NCI-H2196 treated with DMSO at 0.1 percent for 48 hours (cell line): ENCODE measurements around the gene PARD3.

ENCODE experiments used
- DNase-seq: peaks from one replicate; lab custom pipeline; 2025; ENCODE audit not compliant: unreplicated experiment; lab: John Stamatoyannopoulos, UW

Gene PARD3

DNA sequence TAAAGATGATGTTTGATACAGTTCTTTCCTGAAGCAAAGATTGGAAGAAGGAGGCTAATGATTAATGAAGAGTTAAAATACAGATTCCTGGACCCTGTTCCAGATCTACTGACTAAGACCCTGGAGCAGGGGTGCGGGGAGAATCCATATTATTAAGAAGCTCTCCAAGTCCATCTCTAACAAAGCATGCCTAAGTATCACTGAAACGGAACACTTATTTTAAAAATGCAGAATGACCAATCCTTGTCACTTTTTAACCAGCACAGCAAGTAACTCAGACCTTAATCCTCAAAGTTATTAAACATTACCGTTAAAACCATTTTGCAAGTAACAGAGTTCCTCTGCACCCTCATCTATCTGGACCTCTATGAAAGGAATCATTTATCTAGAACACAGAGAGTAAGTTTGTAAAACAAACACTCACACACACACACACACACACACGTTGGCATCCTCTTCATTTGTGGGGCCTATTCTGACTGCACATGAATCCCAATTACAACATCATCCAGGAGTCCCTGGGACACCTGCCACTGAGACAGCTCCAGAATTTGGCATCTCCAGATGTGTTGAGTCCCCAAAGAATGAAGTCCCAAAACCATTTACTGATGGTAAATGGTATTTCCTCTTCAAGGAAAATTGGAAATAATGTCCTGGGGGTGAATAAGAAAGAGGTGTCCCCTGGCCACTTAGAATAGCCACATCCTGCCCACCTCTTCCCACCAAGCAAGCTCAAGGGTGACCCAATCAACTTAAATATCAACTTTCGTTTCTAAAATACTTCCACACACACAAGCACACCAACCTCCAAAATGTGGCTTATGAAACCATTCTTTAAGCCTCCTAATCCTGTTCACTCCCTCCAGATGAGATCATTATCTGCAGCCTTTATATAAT is 117.5 kb downstream of the PARD3 start:
- DNase-seq = no peak

DNA sequence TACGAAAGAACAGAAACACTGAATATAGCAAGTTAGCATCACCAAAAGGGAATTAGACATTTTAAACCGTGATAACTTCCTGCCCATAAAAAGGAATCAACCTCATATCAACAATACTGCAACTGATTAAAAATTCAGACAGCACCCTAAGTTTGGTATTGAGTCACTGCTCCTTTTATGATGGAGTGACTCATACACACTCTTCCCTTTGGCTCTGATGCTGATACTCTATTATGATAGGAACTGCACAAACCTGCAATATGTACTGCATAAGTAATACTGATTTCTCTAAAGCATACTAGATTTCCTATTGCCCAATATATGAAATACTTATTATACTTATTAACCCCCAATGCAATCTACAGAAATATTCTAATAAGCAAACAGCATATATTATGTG is 118.7 kb downstream of the PARD3 start:
- DNase-seq = no peak

DNA sequence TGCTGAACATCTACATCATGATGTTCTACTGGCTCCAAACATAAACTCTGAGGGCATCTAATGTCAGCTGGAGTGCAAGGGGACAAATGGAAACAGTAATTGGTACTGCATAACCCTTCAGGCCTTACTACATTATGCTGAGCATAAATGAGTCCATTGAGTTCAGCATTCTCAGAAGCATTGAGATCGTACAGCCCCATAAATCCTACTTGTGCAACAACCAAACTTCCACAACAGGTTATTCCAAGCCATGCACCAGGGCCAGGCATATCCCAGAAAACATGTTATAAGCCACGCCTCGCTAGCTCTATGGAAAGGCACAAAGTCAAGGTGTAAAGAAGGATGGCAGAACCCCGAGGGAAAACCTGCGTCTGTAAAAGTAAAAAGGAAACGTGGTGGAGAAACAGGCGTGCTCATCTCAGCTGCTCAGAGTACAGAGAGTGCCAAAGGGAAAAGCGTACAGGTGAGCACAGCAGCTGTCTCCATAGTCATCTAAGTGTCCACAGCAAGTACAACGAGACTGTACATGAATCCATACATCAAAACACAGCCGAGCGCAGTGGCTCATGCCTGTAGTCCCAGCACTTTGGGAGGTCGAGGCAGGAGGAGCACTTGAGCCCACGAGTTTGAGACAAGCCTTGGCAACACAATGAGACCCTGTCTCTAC is 124.6 kb downstream of the PARD3 start:
- no peak for DNase-seq

DNA sequence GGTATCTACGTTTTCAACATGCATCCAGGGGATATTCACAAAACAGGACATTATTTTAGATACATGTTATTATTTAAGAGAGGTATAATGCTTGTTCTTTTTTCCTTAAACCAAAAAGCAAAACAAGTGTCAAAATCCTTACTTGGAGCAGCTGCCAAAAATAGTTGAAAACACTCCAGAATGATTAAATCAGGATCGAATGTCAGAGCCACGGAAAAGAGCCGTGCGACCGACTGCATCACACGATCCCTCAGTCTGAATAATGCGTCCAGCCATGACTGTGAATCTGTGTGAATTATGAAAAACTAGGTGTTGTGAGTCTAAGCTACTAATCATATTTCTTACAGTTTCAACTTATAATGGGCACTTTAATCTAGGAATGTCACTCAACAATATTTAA is 126.0 kb downstream of the PARD3 start:
- no peak for DNase-seq

DNA sequence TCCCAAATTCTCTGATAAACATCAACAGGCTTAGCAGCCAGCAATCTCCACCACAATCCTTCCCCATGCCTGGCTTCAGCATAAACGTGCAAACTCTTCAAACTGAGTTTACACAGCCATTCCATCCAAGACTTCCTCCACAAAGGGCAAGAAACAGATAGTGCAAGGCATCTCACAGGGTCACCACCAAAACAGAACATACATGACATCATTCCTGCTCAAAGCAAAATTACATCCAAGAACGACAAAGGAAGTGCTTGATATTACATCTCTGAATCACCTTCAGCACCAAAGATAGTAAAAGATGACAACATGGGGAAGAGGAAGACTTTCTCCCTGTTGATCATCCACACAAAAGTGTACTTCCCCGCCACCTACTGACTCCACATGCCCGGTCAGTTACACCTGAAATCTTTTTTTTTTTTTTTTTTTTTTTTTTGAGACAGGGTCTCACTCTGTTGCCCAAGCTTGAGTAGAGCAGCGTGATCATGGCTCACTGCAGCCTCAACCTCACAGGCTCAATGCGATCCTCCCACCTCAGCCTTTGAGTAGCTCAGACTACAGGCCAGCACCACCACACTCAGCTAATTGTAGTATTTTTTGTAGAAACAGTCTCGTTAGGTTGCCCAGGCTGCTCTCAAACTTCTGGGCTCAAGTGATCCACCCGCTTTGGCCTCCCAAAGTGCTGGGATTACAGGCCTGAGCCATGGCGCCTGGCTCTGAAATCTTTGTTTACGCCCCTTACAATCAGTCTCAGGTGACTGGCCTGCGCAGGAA is 127.5 kb downstream of the PARD3 start:
- DNase-seq = no peak

DNA sequence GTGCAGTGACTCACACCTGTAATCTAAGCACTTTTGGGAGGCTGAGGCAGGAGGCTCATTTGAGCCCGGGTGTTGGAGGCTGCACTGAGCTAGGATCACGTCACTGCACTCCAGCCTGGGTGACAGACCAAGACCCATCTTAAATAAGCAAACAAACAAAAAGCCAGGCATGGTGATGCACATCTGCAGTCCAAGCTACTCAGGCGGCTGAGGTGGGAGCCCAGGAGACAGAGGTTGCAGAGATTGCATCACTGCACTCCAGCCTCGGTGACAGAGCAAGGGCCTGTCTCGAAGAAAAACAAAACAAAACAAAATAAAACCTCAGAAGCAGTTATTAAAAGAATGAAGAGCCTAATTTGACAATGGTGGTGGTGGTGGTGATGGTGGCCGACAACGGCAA is 132.5 kb downstream of the PARD3 start:
- no peak for DNase-seq

DNA sequence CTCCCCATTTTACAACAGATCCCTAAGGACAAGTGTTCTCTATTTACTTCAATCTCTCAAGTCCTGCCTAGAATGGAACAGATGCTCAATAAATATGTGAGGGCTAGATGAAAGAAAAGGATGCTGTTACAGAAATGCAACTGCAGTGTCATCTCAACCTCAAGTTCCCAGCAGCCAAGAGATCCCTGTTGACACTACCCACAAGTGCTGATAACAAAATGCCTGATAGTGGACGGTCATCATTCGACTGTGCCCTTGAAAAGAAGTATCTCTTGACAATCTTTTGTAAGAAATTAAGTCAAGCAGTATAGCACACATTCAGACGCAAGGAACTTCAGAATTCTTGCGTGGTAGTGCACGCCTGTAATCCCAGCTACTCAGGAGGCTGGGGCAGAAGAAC is 133.2 kb downstream of the PARD3 start:
- no peak for DNase-seq

DNA sequence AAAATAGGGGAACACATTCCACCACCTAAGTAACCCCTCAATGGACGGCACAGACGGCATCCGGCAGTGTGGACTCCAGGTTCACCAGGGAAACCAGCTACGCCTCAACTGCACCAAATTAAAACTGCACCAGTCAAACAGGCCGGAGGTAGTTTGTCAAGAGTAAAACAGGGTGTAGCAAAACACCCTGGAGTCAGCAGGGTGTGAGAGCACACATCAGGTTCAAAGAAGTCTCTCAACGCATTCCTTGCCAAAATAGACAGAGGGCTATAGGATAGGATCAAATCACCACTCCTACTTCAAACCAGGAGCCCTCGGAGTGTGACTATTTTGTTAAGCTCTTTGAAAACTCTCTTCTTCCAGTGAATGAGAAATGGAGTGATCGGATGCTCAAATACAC is 135.9 kb downstream of the PARD3 start:
- no peak for DNase-seq

DNA sequence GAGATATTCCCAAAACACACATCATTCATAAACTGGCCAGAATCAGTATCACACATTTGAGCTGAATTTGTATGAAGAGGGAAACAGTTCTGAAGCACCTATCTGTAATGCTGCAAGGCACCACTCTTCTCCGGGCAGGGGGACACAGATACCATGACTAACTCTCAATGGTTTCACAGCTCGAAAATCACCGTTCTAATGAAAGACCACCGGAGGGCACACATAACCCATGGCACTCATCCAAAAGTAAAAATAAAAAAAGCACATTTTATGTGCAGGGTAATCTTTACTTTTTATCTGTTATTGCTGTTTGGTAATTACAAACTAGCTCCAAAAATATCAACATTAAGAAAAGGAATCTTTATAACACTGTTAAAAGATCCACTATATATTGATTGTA is 137.5 kb downstream of the PARD3 start:
- no peak for DNase-seq

DNA sequence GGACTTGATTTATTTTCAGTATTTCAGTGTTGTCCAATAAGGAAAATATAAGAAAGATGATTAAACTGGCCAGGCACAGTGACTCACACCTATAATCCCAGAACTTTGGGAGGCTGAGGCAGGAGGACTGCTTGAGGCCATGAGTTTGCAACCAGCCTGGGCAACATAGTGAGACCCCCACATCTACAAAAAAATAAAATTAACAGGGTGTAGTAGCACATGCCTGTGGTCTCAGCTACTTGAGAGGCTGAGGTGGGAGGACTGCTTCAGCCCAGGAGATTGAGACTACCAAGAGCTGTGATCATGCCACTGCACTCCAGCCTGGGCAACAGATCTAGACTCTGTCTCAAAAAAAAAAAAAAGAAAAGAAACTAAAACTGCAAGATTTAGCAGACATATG is 138.0 kb downstream of the PARD3 start:
- DNase-seq = no peak

DNA sequence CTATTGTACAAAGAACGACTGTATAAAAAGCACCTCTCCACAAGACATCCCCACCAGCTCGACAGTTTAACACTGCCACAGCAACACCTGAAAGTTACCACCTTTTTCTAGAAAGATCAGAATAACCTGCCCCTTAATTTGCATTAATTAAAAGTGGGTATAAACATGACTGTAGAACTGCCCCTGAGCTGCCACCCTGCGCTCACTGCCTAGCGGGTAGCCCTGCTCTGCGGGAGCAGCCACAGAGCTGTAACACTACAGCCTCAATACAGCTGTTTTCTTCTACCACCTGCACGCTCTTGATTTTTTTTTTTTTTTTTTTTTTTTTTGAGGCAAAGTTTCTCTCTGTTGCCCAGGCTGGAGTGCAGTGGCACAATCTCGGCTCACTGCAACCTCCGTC is 140.9 kb downstream of the PARD3 start:
- DNase-seq = no peak

DNA sequence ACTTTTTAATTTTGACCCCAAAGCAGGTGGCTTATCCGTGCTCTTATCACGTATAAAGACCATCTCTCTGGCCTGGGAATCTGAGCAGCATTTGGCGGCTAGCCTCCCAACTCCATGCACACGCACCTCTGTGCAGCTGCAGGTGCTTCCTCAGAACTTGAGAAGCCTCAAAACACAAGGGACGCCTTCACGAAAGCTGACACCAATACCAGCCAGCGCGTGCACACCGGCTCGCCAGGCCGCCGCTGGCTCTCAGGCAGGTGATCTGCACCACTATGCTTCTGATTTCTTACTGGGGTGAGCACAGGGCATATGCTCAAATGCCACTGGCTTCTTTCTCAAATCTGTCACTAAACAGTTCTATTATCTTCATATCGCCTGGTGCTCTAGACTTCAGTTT is 145.0 kb downstream of the PARD3 start:
- DNase-seq = peak; percentile 3

DNA sequence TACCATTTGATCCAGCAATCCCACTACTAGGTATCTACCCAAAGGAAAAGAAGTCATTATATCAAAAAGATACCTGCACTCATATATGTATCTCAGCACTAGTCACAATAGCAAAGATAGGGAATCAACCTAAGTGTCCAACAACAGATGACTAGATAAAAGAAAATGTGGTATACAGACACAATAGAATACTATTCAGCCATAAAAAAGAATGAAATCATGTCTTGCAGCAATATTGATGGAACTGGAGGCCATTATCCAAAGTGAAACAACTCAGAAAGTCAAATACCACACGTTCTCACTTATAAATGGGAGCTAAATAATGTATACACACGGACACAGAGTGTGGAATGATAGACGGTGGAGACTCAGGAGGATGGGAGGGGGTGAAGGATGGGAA is 146.0 kb downstream of the PARD3 start:
- no peak for DNase-seq

DNA sequence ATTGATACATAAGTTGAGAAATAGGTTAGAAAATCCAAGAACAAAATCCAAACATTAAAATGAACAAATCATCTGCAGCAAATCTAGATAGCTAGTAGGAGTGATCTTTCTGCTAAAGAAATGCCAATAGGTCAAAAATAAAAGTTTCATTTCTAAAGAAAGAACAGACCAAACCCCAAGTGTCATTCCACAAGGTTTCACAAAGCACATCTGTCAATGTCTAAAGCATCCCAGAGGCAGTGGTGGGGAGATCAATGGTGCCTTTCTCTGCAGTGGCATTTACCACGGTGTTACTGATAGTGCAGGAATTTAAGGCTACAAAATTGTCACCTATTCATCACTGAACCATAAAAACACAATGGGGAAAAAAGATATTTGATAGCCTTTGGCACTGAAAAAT is 147.9 kb downstream of the PARD3 start:
- no peak for DNase-seq

DNA sequence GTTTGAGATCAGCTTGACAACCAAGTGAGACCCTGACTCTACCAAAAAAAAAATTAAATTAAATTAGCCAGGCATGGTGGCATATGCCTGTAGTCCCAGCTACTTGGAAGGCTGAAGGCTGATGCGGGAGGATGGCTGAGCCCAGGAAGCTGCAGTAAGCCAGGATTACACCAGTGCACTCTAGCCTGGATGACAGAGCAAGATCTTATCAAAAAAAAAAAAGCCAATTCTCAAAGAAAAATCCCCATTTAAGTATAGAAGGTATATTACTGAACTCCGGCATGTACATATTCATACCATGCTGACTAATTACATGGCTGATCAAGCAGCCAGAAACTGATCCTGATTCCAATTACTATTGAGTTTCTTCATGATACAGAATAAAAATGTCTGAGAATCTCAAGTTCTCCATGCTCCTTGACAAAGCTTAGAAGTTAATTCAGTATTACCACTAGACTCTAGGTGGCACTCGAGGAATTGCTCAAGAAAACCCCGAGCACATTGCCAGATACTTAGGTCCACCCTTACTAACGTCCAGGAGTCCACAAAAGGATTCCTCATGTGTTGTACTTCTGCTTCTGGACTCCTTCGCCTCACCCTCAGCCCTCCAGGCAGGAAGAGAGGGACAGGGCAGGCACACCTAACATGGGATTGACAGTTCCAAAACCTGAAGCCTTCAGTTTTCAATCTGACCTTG is 148.9 kb downstream of the PARD3 start:
- no peak for DNase-seq

DNA sequence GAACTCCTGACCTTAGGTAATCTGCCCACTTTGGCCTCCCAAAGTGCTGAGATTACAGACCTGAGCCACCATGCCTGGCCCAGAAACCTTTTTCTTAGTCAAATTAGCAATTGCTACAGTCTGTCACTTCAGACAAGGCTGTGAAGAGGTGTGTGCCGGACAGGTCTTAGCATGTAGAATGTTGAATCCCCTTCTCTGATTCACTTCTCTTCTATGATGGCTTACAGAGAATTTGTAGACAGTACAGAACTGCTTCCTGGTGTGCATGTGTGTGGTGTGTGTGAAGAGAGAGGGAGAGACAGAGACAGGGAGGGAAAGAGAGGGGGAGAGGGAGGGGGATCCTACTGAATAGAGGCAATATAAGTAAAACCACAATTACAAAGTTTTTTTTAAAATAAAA is 150.4 kb downstream of the PARD3 start:
- no peak for DNase-seq

DNA sequence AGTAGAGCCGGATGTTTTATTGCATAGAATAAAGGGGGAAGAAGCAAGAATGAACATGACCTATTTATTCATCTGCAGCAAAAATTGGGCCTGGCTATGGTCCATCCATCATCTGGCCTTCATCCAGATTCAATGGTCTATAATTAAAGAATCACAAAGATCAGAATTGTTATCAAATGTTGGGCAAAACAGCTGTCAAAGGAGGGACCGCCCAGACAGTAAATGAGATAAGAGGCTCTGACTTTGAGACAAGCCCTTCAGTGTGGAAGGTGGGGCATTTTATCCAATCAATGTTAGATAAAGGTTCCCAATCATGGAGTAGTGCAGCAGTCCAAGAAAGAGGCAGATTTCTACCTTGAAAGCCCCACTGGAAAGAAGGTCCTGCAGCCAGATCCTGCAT is 153.5 kb downstream of the PARD3 start:
- DNase-seq = no peak

DNA sequence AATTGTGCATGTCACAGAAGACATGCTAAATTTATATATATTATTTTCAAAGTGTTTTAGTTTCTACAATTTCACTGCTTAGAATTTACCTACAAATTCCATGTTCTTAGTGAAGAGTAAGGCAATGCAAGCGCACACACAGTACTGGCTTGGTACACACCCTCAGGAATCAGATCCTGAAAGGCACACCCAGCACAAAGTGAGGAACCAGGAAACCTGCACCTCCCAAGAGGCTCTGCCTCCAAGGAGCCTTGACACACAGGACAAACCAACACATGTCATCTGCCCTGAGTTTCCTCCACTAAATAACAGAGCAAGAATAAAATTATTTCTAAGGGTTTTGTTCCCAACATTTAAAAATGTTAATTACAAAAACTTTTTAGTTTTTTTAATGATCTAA is 156.2 kb downstream of the PARD3 start:
- no peak for DNase-seq

DNA sequence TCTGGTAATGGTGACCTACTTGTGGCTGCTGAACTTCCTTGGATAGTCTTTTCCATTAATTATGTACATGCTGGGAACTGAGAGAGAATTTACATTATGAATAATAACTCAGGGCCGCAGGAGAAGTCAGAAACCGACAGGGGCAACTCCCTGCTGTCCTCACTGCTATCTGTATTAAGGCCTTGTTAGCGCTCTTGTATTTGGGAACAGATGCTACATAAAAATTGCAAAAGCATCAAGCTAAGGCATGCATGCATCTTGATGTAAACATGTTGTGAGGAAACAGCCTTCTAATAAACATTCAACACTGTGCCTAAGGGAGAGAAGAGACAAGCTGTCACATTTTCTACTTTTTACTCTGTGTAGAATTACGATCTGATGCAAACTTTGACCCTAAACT is 158.4 kb downstream of the PARD3 start:
- no peak for DNase-seq

DNA sequence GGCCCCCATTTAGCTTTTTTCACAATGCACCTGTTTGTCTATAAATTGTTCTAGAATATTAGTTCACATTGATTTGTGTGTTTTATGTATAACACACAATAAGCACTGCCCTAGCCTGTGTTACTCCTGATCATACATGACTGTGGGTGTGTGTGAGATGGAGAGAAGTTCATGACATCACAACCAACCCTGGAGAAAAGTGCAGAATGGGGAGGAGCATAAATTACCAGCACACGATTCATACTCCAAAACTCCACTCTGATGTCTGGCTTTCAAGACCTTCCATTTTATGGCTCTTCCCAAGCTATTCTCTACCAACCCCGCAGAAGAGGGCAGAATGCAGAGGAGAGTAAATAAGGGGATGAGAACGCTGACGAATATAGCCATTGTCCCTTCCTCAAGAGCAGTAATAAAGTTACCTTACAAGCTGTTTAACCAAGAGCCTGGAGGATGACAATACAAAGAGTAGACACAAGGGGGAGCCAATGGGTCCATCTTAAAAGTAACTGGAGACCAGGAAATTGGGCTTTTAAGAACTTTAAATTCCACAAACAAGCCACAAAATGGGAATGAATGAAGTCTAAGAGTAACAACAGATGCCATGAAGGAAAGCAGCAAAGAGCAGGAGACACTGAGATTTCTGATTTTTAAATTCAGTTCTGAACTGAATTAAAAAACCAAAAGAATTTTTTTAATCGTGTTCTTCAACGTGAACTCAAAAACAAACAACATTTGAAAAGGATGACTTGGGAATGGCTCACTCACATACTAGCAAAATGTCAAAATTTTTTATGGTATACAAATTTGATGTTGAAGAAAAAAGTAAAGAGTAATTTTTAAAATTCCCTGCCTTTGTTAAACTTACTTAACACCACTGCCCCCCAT is 159.6 kb downstream of the PARD3 start:
- peak; percentile 17 for DNase-seq
